Measurements from ENCODE around the gene ARHGAP32. TPM values are rescaled to one million over a fixed set of nuclear protein-coding genes. Genes with fewer than 3 reads are reported as not detected.

Gene ARHGAP32
- polyA plus RNA-seq, 1 donor from 2014 or later = 12.0 TPM

DNA sequence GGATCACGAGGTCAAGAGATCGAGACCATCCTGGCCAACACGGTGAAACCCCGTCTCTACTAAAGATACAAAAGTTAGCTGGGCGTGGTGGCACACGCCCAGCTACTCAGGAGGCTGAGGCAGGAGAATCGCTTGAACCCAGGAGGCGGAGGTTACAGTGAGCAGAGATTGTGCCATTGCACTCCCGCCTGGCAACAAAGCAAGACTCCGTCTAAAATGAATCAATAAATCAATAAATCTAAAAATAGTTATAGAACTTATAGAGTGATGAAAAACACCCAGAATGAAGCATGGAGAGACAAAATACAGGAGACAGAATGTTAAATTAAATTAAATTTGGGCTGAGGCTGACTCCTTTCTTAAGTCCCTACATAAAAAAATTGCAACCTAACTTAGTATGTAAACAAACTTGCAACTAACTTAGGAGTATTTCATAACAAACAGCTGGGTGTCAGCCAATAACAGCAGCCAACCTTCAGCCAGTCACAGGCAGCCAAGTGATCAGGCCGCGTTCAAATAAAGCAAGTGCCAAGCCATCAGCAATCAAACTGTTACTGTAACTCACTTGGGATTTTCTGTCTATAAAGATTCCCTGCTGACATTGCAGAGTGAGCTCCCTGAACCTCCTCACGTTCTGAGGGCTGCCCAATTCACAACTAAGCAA, 242.2 kb downstream of the ARHGAP32 start:
- no peaks in the 10 kb centered on the region for H4K20me1 ChIP-seq (ENCODE audit: insufficient read depth)
- H3K4me2 ChIP-seq (ENCODE audit: low read length) = no peak overlapping the region
- no peaks in the 10 kb centered on the region for H3K27me3 ChIP-seq (ENCODE audit: insufficient read depth, low read depth, low read length)
- no peaks in the 10 kb centered on the region for H3K9me3 ChIP-seq (ENCODE audit: low read length)
- no peak overlapping the region for H3K4me3 ChIP-seq (ENCODE audit: low read length)
- no peaks in the 10 kb centered on the region for H3K79me2 ChIP-seq (replicated peaks; ENCODE audit: insufficient read depth, low read length)
- no peak overlapping the region for H2AFZ ChIP-seq (ENCODE audit: low read depth, low read length)
- TF ChIP-seq SMC3 (conservative IDR thresholded peaks at IDR 0.05; ENCODE audit: poor library complexity) = no peak
- no peak for TF ChIP-seq EZH2 (IDR thresholded peaks at IDR 0.05; ENCODE audit: borderline replicate concordance, insufficient read depth, low read length, poor library complexity, severe bottlenecking)
- TF ChIP-seq, protein P1, sequence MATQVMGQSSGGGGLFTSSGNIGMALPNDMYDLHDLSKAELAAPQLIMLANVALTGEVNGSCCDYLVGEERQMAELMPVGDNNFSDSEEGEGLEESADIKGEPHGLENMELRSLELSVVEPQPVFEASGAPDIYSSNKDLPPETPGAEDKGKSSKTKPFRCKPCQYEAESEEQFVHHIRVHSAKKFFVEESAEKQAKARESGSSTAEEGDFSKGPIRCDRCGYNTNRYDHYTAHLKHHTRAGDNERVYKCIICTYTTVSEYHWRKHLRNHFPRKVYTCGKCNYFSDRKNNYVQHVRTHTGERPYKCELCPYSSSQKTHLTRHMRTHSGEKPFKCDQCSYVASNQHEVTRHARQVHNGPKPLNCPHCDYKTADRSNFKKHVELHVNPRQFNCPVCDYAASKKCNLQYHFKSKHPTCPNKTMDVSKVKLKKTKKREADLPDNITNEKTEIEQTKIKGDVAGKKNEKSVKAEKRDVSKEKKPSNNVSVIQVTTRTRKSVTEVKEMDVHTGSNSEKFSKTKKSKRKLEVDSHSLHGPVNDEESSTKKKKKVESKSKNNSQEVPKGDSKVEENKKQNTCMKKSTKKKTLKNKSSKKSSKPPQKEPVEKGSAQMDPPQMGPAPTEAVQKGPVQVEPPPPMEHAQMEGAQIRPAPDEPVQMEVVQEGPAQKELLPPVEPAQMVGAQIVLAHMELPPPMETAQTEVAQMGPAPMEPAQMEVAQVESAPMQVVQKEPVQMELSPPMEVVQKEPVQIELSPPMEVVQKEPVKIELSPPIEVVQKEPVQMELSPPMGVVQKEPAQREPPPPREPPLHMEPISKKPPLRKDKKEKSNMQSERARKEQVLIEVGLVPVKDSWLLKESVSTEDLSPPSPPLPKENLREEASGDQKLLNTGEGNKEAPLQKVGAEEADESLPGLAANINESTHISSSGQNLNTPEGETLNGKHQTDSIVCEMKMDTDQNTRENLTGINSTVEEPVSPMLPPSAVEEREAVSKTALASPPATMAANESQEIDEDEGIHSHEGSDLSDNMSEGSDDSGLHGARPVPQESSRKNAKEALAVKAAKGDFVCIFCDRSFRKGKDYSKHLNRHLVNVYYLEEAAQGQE (IDR thresholded peaks at IDR 0.05; ENCODE audit: borderline replicate concordance) = no peak
- TF ChIP-seq TAF1 (IDR thresholded peaks at IDR 0.05; ENCODE audit: low read depth) = no peak
- no peak for TF ChIP-seq MXI1 (conservative IDR thresholded peaks at IDR 0.05; ENCODE audit: poor library complexity, severe bottlenecking)
- peak; percentile 45 for TF ChIP-seq POLR2AphosphoS5 (IDR thresholded peaks at IDR 0.05)
- TF ChIP-seq, protein P2, sequence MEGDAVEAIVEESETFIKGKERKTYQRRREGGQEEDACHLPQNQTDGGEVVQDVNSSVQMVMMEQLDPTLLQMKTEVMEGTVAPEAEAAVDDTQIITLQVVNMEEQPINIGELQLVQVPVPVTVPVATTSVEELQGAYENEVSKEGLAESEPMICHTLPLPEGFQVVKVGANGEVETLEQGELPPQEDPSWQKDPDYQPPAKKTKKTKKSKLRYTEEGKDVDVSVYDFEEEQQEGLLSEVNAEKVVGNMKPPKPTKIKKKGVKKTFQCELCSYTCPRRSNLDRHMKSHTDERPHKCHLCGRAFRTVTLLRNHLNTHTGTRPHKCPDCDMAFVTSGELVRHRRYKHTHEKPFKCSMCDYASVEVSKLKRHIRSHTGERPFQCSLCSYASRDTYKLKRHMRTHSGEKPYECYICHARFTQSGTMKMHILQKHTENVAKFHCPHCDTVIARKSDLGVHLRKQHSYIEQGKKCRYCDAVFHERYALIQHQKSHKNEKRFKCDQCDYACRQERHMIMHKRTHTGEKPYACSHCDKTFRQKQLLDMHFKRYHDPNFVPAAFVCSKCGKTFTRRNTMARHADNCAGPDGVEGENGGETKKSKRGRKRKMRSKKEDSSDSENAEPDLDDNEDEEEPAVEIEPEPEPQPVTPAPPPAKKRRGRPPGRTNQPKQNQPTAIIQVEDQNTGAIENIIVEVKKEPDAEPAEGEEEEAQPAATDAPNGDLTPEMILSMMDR (IDR thresholded peaks at IDR 0.05; ENCODE audit: poor library complexity, severe bottlenecking) = no peak
- no peak for TF ChIP-seq RAD21 (conservative IDR thresholded peaks at IDR 0.05)
- no peak overlapping the region for H3K27ac ChIP-seq (ENCODE audit: low read length)
- no peaks in the 10 kb centered on the region for H3F3A ChIP-seq (ENCODE audit: insufficient read depth, low read length, poor library complexity, severe bottlenecking)
- H3K9ac ChIP-seq (ENCODE audit: low read length) = no peak overlapping the region
- no peaks in the 10 kb centered on the region for H3K9me2 ChIP-seq (ENCODE audit: insufficient read depth, low read length)
- no peaks in the 10 kb centered on the region for H3K36me3 ChIP-seq (ENCODE audit: insufficient read depth, low read length)

DNA sequence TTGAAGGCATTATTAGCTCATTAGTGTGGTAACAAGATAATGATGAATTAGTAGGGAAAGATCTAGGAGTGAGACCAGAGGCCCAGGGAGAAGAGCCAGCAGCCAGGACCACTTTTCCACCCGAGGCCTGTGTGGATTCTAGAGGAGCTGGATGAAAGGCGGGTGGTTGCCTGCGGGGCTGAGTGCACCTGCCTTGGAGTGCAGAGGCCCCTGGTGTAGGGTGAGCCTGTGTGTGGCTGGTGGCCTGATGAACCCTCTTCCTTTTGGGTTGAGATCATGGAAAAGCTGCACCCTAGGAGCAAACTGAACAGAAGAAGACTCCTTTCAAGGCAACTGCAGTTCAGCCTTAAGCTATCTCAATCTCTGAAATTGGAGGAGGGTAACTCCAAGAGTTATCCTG, 243.5 kb downstream of the ARHGAP32 start:
- no peaks in the 10 kb centered on the region for H3K9me2 ChIP-seq (ENCODE audit: insufficient read depth, low read length)
- H2AFZ ChIP-seq (ENCODE audit: low read depth, low read length) = no peak overlapping the region
- H4K20me1 ChIP-seq (ENCODE audit: insufficient read depth) = no peaks in the 10 kb centered on the region

DNA sequence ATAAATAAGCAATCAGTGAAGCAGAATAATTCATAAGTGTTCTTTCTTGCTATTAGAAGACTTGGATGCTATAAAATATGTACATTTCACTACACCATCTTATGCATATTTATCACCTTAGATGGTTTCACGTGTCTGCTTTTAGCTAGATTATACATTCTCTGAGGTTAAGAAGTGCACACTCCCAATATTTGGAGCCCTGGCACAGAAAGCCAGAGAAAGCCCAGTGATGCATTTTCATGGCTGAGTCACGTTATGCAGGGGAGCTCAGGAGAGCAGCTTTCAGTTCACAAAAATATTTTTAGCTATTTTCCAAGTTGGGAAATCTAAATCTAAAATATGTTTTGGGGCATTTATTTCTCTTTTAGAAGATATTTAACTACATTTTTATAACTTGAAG, 244.4 kb downstream of the ARHGAP32 start:
- Histone ChIP-seq H3K9me2 (ENCODE audit: insufficient read depth, low read length) (no peaks in the 10 kb centered on the region), H3K79me2 (replicated peaks; ENCODE audit: insufficient read depth, low read length) (no peaks in the 10 kb centered on the region), H3K36me3 (ENCODE audit: insufficient read depth, low read length) (no peaks in the 10 kb centered on the region), H3F3A (ENCODE audit: insufficient read depth, low read length, poor library complexity, severe bottlenecking) (no peaks in the 10 kb centered on the region), H3K9me3 (ENCODE audit: low read length) (no peaks in the 10 kb centered on the region), H3K27me3 (ENCODE audit: insufficient read depth, low read depth, low read length) (no peaks in the 10 kb centered on the region), H2AFZ (ENCODE audit: low read depth, low read length) (no peak overlapping the region), H3K4me3 (ENCODE audit: low read length) (no peak overlapping the region), H3K9ac (ENCODE audit: low read length) (no peak overlapping the region), H3K4me2 (ENCODE audit: low read length) (no peak overlapping the region), H3K27ac (ENCODE audit: low read length) (no peak overlapping the region), H4K20me1 (ENCODE audit: insufficient read depth) (no peaks in the 10 kb centered on the region)
- TF ChIP-seq EP300 (conservative IDR thresholded peaks at IDR 0.05; ENCODE audit: poor library complexity, severe bottlenecking) (no peak), RAD21 (conservative IDR thresholded peaks at IDR 0.05) (no peak), EZH2 (IDR thresholded peaks at IDR 0.05; ENCODE audit: borderline replicate concordance, insufficient read depth, low read length, poor library complexity, severe bottlenecking) (no peak), TAF1 (IDR thresholded peaks at IDR 0.05; ENCODE audit: low read depth) (no peak)
- TF ChIP-seq, protein P2 (IDR thresholded peaks at IDR 0.05; ENCODE audit: poor library complexity, severe bottlenecking) = no peak
- TF ChIP-seq, protein P1 (IDR thresholded peaks at IDR 0.05; ENCODE audit: borderline replicate concordance) = no peak

More for the DNA sequence above, 243.5 kb downstream of the ARHGAP32 start:
- no peaks in the 10 kb centered on the region for H3K9me3 ChIP-seq (ENCODE audit: low read length)
- no peaks in the 10 kb centered on the region for H3K79me2 ChIP-seq (replicated peaks; ENCODE audit: insufficient read depth, low read length)
- H3K27ac ChIP-seq (ENCODE audit: low read length) = no peak overlapping the region
- no peaks in the 10 kb centered on the region for H3F3A ChIP-seq (ENCODE audit: insufficient read depth, low read length, poor library complexity, severe bottlenecking)
- no peaks in the 10 kb centered on the region for H3K27me3 ChIP-seq (ENCODE audit: insufficient read depth, low read depth, low read length)
- no peaks in the 10 kb centered on the region for H3K36me3 ChIP-seq (ENCODE audit: insufficient read depth, low read length)
- no peak overlapping the region for H3K4me2 ChIP-seq (ENCODE audit: low read length)
- no peak overlapping the region for H3K9ac ChIP-seq (ENCODE audit: low read length)
- H3K4me3 ChIP-seq (ENCODE audit: low read length) = no peak overlapping the region
- TF ChIP-seq RAD21 (conservative IDR thresholded peaks at IDR 0.05) (peak; percentile 17), EZH2 (IDR thresholded peaks at IDR 0.05; ENCODE audit: borderline replicate concordance, insufficient read depth, low read length, poor library complexity, severe bottlenecking) (no peak)
